Vagina (tissue), 2 donors: ENCODE results near the gene ZNF385B. TPM values are rescaled to one million over a fixed set of nuclear protein-coding genes. Genes with fewer than 3 reads are reported as not detected.

Experiments
- DNase-seq, 2 donors: peaks; one replicate each; pipeline ENCODE4 v3.0.0-alpha.2; 2017; ENCODE audit errors: extremely low spot score in 2 of 2
- H3K27ac ChIP-seq: fragments of 200-600 bp; sonication (generic); one replicate; pipeline ENCODE4 v1.5.1; 2019
- H3K27me3 ChIP-seq: fragments of 200-600 bp; sonication (generic); one replicate; pipeline ENCODE4 v1.5.1; 2019
- H3K36me3 ChIP-seq, 2 donors: fragments of 200-600 bp; sonication (generic); one replicate each; pipeline ENCODE4 v1.5.1; 2017 to 2019
- H3K4me1 ChIP-seq: fragments of 200-600 bp; sonication (generic); one replicate; pipeline ENCODE4 v1.5.1; 2019
- H3K4me3 ChIP-seq, 2 donors: fragments of 200-600 bp; sonication (generic); 1 replicate in 1 of 2; 2 replicates in 1 of 2; pipeline ENCODE4 v1.5.1; 2016 to 2019
- H3K9me3 ChIP-seq: fragments of 200-600 bp; sonication (generic); one replicate; pipeline ENCODE4 v1.5.1; 2019
- POLR2A ChIP-seq, 2 donors: fragments of 450-650 bp; IDR thresholded peaks; one replicate each; pipeline ENCODE4 v1.6.1; 2017; ENCODE audit warnings: antibody characterized with exemption in 2 of 2, mild to moderate bottlenecking in 2 of 2, moderate library complexity in 2 of 2
- POLR2AphosphoS5 ChIP-seq, 2 donors: sonication (generic); formaldehyde crosslinking; IDR thresholded peaks; one replicate each; pipeline ENCODE4 v1.9.0; 2017; ENCODE audit warnings: antibody characterized with exemption in 2 of 2, mild to moderate bottlenecking in 2 of 2, low read depth in 1 of 2; ENCODE audit not compliant: insufficient read depth in 1 of 2
- intact Hi-C: fragments of 100-400 bp; cut with DNase I; formaldehyde crosslinking; loops from one replicate; pipeline ENCODE4 v1.15.1; 2023
- total RNA-seq: library from RNA; depleted of rRNA; stranded (reverse); fragments of >200 nt; gene quantifications from one replicate; pipeline ENCODE4 v1.2.3, GENCODE V29; 2016
- TF ChIP-seq, protein P1 (sequence below), 3 experiments: fragments of 450-650 bp in 2 of 3; fragments of 200-600 bp in 1 of 3; sonication (generic) in 1 of 3; IDR thresholded peaks; one replicate each; pipeline ENCODE4 v1.5.1; 2017 to 2019; ENCODE audit warnings: antibody characterized with exemption in 3 of 3, mild to moderate bottlenecking in 2 of 3, moderate library complexity in 2 of 3

The ZNF385B gene
- total RNA-seq, 1 donor from 2014 or later: 11.5 TPM

DNA sequence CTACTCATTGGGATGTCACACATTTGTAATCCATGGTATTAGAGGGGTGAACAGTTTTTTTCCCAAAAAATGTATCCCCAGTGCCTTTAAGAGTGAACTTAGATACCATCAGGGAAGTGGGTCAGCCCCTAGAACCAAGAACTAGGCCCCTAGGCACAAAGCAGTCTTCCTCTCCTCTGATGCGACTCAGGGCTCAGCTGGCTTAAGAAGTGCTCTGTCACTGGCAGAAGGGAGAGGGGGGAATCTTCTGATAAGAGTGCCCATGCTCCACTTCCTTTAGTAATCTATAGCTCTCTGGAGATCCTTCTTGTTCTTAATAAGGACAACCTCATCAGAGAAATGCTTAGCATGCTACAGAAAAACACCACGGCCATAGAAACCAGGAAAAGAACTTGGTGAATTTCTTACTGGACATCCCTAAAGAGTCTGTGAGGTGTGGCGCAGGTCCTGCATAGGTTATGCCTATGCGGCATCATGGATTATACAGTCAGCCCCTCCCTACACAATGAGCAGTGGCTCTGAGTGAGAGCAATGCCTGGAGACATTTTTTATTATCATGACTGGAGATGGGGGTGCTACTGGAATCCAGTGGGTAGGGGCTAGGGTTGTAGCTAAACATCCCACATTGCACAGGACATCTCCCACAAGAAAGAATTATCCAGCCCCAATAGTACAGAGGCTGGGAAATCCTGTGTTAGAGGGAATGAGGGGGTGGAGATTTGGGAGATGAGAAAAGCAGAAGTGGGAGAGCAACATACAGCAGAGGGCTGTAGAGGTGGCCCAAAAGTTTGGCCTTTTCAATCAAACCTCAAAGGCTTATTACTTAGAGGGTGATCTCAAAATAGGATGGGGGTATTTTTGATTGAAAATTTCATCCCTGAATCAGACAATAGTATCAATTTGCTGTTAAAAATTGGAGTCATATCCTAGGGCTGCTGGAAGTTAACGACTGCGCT lies 21.7 kb upstream of the ZNF385B start:
- Histone ChIP-seq H3K27ac (no peak overlapping the region), H3K4me3 (no peak overlapping the region), H3K36me3 (no peaks in the 10 kb centered on the region), H3K4me1 (no peaks in the 10 kb centered on the region), H3K27me3 (no peaks in the 10 kb centered on the region), H3K9me3 (no peaks in the 10 kb centered on the region)
- DNase-seq: no peak
- intact Hi-C loops: no loop called here
- TF ChIP-seq POLR2A (IDR thresholded peaks at IDR 0.05) (no peak), POLR2AphosphoS5 (IDR thresholded peaks at IDR 0.05; ENCODE audit: insufficient read depth in 1 of 2, low read depth in 1 of 2) (no peak)
- TF ChIP-seq, protein P1, sequence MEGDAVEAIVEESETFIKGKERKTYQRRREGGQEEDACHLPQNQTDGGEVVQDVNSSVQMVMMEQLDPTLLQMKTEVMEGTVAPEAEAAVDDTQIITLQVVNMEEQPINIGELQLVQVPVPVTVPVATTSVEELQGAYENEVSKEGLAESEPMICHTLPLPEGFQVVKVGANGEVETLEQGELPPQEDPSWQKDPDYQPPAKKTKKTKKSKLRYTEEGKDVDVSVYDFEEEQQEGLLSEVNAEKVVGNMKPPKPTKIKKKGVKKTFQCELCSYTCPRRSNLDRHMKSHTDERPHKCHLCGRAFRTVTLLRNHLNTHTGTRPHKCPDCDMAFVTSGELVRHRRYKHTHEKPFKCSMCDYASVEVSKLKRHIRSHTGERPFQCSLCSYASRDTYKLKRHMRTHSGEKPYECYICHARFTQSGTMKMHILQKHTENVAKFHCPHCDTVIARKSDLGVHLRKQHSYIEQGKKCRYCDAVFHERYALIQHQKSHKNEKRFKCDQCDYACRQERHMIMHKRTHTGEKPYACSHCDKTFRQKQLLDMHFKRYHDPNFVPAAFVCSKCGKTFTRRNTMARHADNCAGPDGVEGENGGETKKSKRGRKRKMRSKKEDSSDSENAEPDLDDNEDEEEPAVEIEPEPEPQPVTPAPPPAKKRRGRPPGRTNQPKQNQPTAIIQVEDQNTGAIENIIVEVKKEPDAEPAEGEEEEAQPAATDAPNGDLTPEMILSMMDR (IDR thresholded peaks at IDR 0.05): no peak

DNA sequence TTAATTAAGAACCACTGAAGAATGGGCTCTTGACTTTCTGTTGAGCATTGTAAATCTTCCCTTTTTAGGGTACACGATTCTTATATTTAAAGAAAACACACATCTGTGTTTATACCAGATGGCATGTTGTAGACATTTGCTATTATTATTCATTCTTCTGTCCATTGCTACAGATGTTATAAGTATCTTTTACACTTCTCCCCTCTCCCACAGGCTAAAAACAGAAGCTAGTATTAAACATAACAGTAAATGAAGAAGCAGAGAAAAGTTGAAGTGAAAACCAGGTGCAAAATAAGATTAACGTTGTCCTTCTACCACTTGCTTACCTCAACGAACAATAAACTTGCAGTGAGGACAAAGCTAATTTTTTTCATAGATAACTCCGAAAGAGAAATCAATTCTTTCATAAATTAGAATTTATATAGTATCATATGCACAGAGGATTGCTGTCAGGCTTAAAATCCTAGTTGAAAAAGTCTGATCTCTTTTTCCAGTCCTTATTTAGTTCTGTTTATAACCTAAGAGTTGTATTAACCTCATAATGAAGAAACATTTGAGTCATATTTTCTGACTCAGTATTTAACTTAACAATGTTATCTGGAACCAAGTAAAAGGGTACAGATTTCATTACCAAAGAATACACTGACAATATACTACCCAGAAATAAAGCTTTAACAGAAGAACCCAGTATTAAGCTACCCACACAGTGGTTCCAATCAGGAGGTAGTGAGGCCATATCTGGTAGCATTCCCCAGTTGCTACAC lies 16.4 kb upstream of the ZNF385B start:
- TF ChIP-seq POLR2AphosphoS5 (IDR thresholded peaks at IDR 0.05; ENCODE audit: insufficient read depth in 1 of 2, low read depth in 1 of 2): no peak
- TF ChIP-seq, protein P1 (IDR thresholded peaks at IDR 0.05): no peak
- no peak for TF ChIP-seq POLR2A (IDR thresholded peaks at IDR 0.05)
- H3K27me3 ChIP-seq: no peaks in the 10 kb centered on the region
- H3K4me3 ChIP-seq: no peak overlapping the region
- DNase-seq: no peak
- no peaks in the 10 kb centered on the region for H3K4me1 ChIP-seq
- H3K9me3 ChIP-seq: no peaks in the 10 kb centered on the region
- intact Hi-C loops: no loop called here
- no peaks in the 10 kb centered on the region for H3K36me3 ChIP-seq
- H3K27ac ChIP-seq: no peak overlapping the region

DNA sequence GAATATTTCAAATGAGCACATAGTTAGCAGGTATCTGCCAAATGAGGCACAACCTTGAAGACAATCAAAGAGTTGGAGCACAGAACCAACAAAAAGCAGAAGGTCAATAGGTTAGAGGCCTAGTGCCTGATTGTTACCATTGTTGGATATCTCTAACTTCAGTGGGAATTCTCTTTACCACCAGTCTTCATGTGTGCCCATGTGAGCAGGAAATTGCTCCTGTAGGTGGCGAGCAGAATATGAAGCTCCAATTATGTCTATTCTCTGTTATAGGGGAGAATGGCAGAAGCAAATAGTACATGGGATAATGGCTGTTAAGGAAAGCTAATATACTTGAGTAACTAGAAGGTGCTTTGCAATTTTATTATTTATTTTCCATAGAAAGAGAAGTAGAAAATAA lies 14.9 kb upstream of the ZNF385B start:
- Histone ChIP-seq H3K36me3 (no peaks in the 10 kb centered on the region), H3K9me3 (no peaks in the 10 kb centered on the region), H3K4me3 (no peak overlapping the region), H3K4me1 (no peaks in the 10 kb centered on the region), H3K27ac (no peak overlapping the region), H3K27me3 (no peaks in the 10 kb centered on the region)
- DNase-seq: no peak
- intact Hi-C loops: no loop called here
- no peak for TF ChIP-seq POLR2A (IDR thresholded peaks at IDR 0.05)
- no peak for TF ChIP-seq POLR2AphosphoS5 (IDR thresholded peaks at IDR 0.05; ENCODE audit: insufficient read depth in 1 of 2, low read depth in 1 of 2)
- TF ChIP-seq, protein P1 (IDR thresholded peaks at IDR 0.05): no peak

- DNase-seq: no peak
- no peaks in the 10 kb centered on the region for H3K9me3 ChIP-seq
- no peak for TF ChIP-seq POLR2A (IDR thresholded peaks at IDR 0.05)
- TF ChIP-seq, protein P1 (IDR thresholded peaks at IDR 0.05): no peak
- TF ChIP-seq POLR2AphosphoS5 (IDR thresholded peaks at IDR 0.05; ENCODE audit: insufficient read depth in 1 of 2, low read depth in 1 of 2): no peak
- H3K27ac ChIP-seq: no peak overlapping the region
- intact Hi-C loops: no loop called here
- H3K27me3 ChIP-seq: no peaks in the 10 kb centered on the region
- H3K4me3 ChIP-seq: no peak overlapping the region
- no peaks in the 10 kb centered on the region for H3K4me1 ChIP-seq
- no peaks in the 10 kb centered on the region for H3K36me3 ChIP-seq
These were observed 14.5 kb upstream of the ZNF385B start for GRCh38 chr2:179875864-179876263.
